K562 (cell line): ENCODE measurements around the gene UNC5C. TPM values are rescaled to one million over a fixed set of nuclear protein-coding genes. Genes with fewer than 3 reads are reported as not detected.

ENCODE experiments used
- ATAC-seq: fragments of 200-7000 bp; cut with Tn5 transposase; 3 replicates; pipeline ENCODE4 v1.9.1; 2020; ENCODE audit warnings: moderate library complexity
- BruUV-seq: library from RNA; stranded (reverse); fragments of 400-500 nt; replicated peaks from 2 replicates; lab custom pipeline; 2021; lab: Mats Ljungman, UMichigan
- CTCF ChIA-PET: fragments of 300-600 bp; formaldehyde crosslinking; extraction: SDS; loops from one replicate; lab custom pipeline; 2021; ENCODE audit warnings: low intra/inter-chr PET ratio; lab: Yijun Ruan, JAX
- POLR2A ChIA-PET: fragments of 300-600, 350-650 bp; sonication (Branson Sonifier 250); formaldehyde crosslinking; extraction: SDS; loops from one replicate; lab custom pipeline; 2021; ENCODE audit warnings: antibody characterized with exemption, inconsistent platforms; lab: Yijun Ruan, JAX
- DNase-seq, 4 experiments: peaks; one replicate each; pipeline versions ENCODE4 v3.0.0 to v3.0.0-alpha.2; 2011 to 2018; ENCODE audit warnings: low spot score in 3 of 4, mixed read lengths in 3 of 4; ENCODE audit errors: extremely low read depth in 1 of 4
- FAIRE-seq: peaks from 2 replicates; lab custom pipeline; 2011; peaks lifted over from hg19 to GRCh38; lab: Jason Lieb, UNC
- H2AFZ ChIP-seq: 2 replicates; pipeline ENCODE4 v1.6.0; 2011; ENCODE audit warnings: low read depth, low read length, control low read depth, inconsistent platforms
- H3K27ac ChIP-seq: fragments of 200-600 bp; 3 replicates; pipeline ENCODE4 v1.8.0; 2011; ENCODE audit warnings: low read depth, mild to moderate bottlenecking, control low read depth, inconsistent platforms, low read length, moderate library complexity, mixed read lengths; ENCODE audit errors: extremely low read depth
- H3K27me3 ChIP-seq, 2 experiments: fragments of 300-600 bp in 1 of 2; 2 replicates in 1 of 2; 3 replicates in 1 of 2; pipeline versions ENCODE4 v1.6.0 to v1.8.0; 2011; ENCODE audit warnings: inconsistent platforms in 2 of 2, low read length in 2 of 2, mild to moderate bottlenecking in 1 of 2, mixed read lengths in 1 of 2, moderate library complexity in 1 of 2; ENCODE audit not compliant: control insufficient read depth in 2 of 2, insufficient read depth in 2 of 2
- H3K36me3 ChIP-seq: fragments of 300-600 bp; 3 replicates; pipeline ENCODE4 v1.8.0; 2011; ENCODE audit warnings: mild to moderate bottlenecking, low read length, inconsistent platforms; ENCODE audit not compliant: control insufficient read depth, insufficient read depth
- H3K4me1 ChIP-seq, 2 experiments: fragments of 200-600 bp in 1 of 2; replicated peaks in 1 of 2; 2 replicates in 1 of 2; 3 replicates in 1 of 2; pipeline versions ENCODE4 v1.5.1 to v1.8.0; 2011; ENCODE audit warnings: inconsistent platforms in 2 of 2, low read length in 2 of 2, mild to moderate bottlenecking in 1 of 2, mixed read lengths in 1 of 2, moderate library complexity in 1 of 2; ENCODE audit not compliant: control insufficient read depth in 2 of 2, insufficient read depth in 2 of 2
- H3K4me2 ChIP-seq: 2 replicates; pipeline ENCODE4 v1.6.1; 2011; ENCODE audit warnings: low read length, control low read depth, inconsistent platforms, mixed read lengths; ENCODE audit not compliant: insufficient read depth
- H3K4me3 ChIP-seq: fragments of 200-600 bp; sonication (generic), shearing (Covaris generic); 2 replicates; pipeline ENCODE4 v1.5.1; 2016; ENCODE audit warnings: control low read depth, inconsistent platforms
- H3K79me2 ChIP-seq: fragments of 200-600 bp; 3 replicates; pipeline ENCODE4 v1.8.0; 2011; ENCODE audit warnings: low read length, inconsistent platforms; ENCODE audit not compliant: control insufficient read depth, insufficient read depth
- H3K9ac ChIP-seq, 2 experiments: 2 replicates each; pipeline versions ENCODE4 v1.6.0 to v1.6.1; 2011; ENCODE audit warnings: low read depth in 2 of 2, low read length in 2 of 2, control low read depth in 1 of 2, inconsistent platforms in 1 of 2, mild to moderate bottlenecking in 1 of 2, mixed read lengths in 1 of 2; ENCODE audit not compliant: insufficient read depth in 1 of 2
- H3K9me1 ChIP-seq: one replicate; pipeline ENCODE4 v1.6.0; 2011; ENCODE audit warnings: inconsistent platforms, mild to moderate bottlenecking, low read length, moderate library complexity; ENCODE audit not compliant: control insufficient read depth, insufficient read depth
- H3K9me3 ChIP-seq: replicated peaks from 2 replicates; pipeline ENCODE4 v1.5.1; 2011; ENCODE audit warnings: low read depth, low read length, inconsistent platforms; ENCODE audit not compliant: control insufficient read depth, insufficient read depth
- H4K20me1 ChIP-seq: replicated peaks from 2 replicates; pipeline ENCODE4 v1.6.1; 2011; ENCODE audit warnings: low read length, inconsistent platforms, mixed read lengths; ENCODE audit not compliant: control insufficient read depth, insufficient read depth
- CCAR2 ChIP-seq: fragments of 200-400 bp; formaldehyde crosslinking; IDR thresholded peaks from 2 replicates; pipeline ENCODE4 v1.6.1; 2017; ENCODE audit warnings: mild to moderate bottlenecking, low read depth, low read length
- EZH2 ChIP-seq: IDR thresholded peaks from 2 replicates; pipeline ENCODE4 v1.6.1; 2012; ENCODE audit warnings: low read depth, mild to moderate bottlenecking, inconsistent platforms, low read length, borderline replicate concordance
- FOS ChIP-seq: IDR thresholded peaks from 3 replicates; pipeline ENCODE4 v1.6.1; 2011; ENCODE audit not compliant: insufficient read length; ENCODE audit errors: extremely low read depth
- GABPB2 ChIP-seq: fragments of 250-450 bp; sonication (Bioruptor Pico); conservative IDR thresholded peaks from 2 replicates; pipeline ENCODE4 v1.5.1; 2021; ENCODE audit warnings: mild to moderate bottlenecking
- HLTF ChIP-seq: fragments of 450-650 bp; IDR thresholded peaks from 2 replicates; pipeline ENCODE4 v1.6.1; 2016
- KLF10 ChIP-seq: fragments of 250-450 bp; sonication (Bioruptor Pico); IDR thresholded peaks from 2 replicates; pipeline ENCODE4 v1.6.1; 2021; ENCODE audit warnings: matching md5 sums
- MXD1 ChIP-seq: fragments of 250-450 bp; sonication (Bioruptor Pico); IDR thresholded peaks from 2 replicates; pipeline ENCODE4 v1.8.0; 2021; ENCODE audit warnings: borderline replicate concordance, mild to moderate bottlenecking, moderate library complexity; ENCODE audit not compliant: poor library complexity, severe bottlenecking
- REST ChIP-seq, 2 experiments: fragments of 450-650 bp; formaldehyde crosslinking in 1 of 2; IDR thresholded peaks; 2 replicates each; pipeline versions ENCODE4 v1.4.0 to v1.6.1; 2014 to 2020; ENCODE audit warnings: mild to moderate bottlenecking in 2 of 2, borderline replicate concordance in 1 of 2, low read depth in 1 of 2
- SMARCC2 ChIP-seq: fragments of 450-650 bp; IDR thresholded peaks from 2 replicates; pipeline ENCODE4 v1.6.1; 2017; ENCODE audit warnings: antibody characterized with exemption, moderate library complexity, mild to moderate bottlenecking, low read depth
- TAF7 ChIP-seq: fragments of 450-650 bp; IDR thresholded peaks from 2 replicates; pipeline ENCODE4 v1.6.1; 2016; ENCODE audit warnings: missing genetic modification characterization, missing compliant biosample characterization
- ZNF398 ChIP-seq: fragments of 250-450 bp; sonication (Bioruptor Pico); IDR thresholded peaks from 2 replicates; pipeline ENCODE4 v1.8.0; 2021; ENCODE audit warnings: moderate library complexity, mild to moderate bottlenecking, inconsistent platforms
- ZNF584 ChIP-seq: fragments of 200-800 bp; sonication (Bioruptor generic); IDR thresholded peaks from 2 replicates; pipeline ENCODE4 v1.6.1; 2016; ENCODE audit warnings: low read depth, mild to moderate bottlenecking, missing genetic modification characterization, missing compliant biosample characterization
- WGBS: fragments of 100-300 bp; shearing (Covaris generic); methylation state at CpG from one replicate; pipeline ENCODE4 v1.1.6; 2016; ENCODE audit warnings: low coverage, mixed read lengths; ENCODE audit not compliant: insufficient coverage; ENCODE audit errors: missing lambda C conversion rate; 5-methylcytosine and 5-hydroxymethylcytosine counted together
- in situ Hi-C: fragments of 300-500 bp; cut with MboI; formaldehyde crosslinking; loops from 4 replicates; pipeline ENCODE4 v1.15.0; 2018; ENCODE audit warnings: inconsistent platforms, mixed read lengths
- intact Hi-C: fragments of 100-400 bp; cut with micrococcal nuclease; formaldehyde crosslinking; loops from 2 replicates; pipeline ENCODE4 v1.14.2; 2022
- polyA plus RNA-seq, 8 experiments: library from polyadenylated mRNA; depleted of rRNA in 4 of 8; stranded (reverse) in 5 of 8; unstranded in 3 of 8; fragments of >200 nt; fragmentation: Nextera tagmentation in 2 of 8; fragmentation: Illumina TruSeq in 1 of 8; extraction: Ambion mirVana in 2 of 8; extraction: Trizol in 1 of 8; gene quantifications; 2 replicates each; pipeline versions ENCODE4 v1.2.1 to v1.2.3, GENCODE V29; 2011 to 2014; ENCODE audit warnings: inconsistent platforms in 1 of 8, missing spikeins in 1 of 8
- total RNA-seq, 7 experiments: library from RNA; depleted of rRNA in 6 of 7; stranded (reverse); fragments of >200 nt in 6 of 7; fragmentation: Illumina TruSeq in 2 of 7; extraction: Trizol in 2 of 7; gene quantifications; 2 replicates each; pipeline versions ENCODE4 v1.2.1 to v1.2.3, GENCODE V29; 2011 to 2021; ENCODE audit warnings: low replicate concordance in 1 of 7

UNC5C gene
- total and polyA plus RNA-seq, 9 of the 15 experiments (the other 6 are each of a cell fraction or from before 2014, with no cell fraction given), result under 0.01 to 0.10 (median 0.03) TPM; not detected in 1

GRCh38 chr4:95515589-95515988 lies 33.2 kb downstream of the UNC5C start:
- Histone ChIP-seq H4K20me1 (no peaks in the 10 kb centered on the region), H3K27me3 (no peaks in the 10 kb centered on the region), H3K79me2 (no peaks in the 10 kb centered on the region), H3K9me1 (no peaks in the 10 kb centered on the region), H3K4me1 (no peaks in the 10 kb centered on the region), H3K36me3 (no peaks in the 10 kb centered on the region), H3K9me3 (no peaks in the 10 kb centered on the region), H3K4me2 (no peak overlapping the region), H3K27ac (no peak overlapping the region), H2AFZ (no peak overlapping the region), H3K9ac (no peak overlapping the region), H3K4me3 (no peak overlapping the region)
- 0% methylated on average over 1 of the region's 1 CpG for WGBS
- ATAC-seq (no peak), FAIRE-seq (no peak), DNase-seq (no peak)
- in situ Hi-C loops, result loop anchor here (25.0 kb wide), 1 partner anchor 353 kb away; no protein-coding TSS in a partner anchor
- intact Hi-C loops, result no loop called here
- POLR2A ChIA-PET, result no interaction called here
- CTCF ChIA-PET, result no interaction called here
- BruUV-seq, result no TSS peak
- no peak for TF ChIP-seq EZH2
- TF ChIP-seq TAF7 (tag), result no peak
- TF ChIP-seq SMARCC2, result no peak
- TF ChIP-seq GABPB2 (CRISPR knock-in tag), result no peak
- TF ChIP-seq KLF10 (CRISPR knock-in tag), result no peak
- no peak for TF ChIP-seq MXD1
- TF ChIP-seq REST (IDR thresholded peaks at IDR 0.05; ENCODE audit: borderline replicate concordance), result no peak
- TF ChIP-seq REST (CRISPR knock-in tag; IDR thresholded peaks at IDR 0.05; ENCODE audit: low read depth), result no peak
- TF ChIP-seq HLTF, result no peak
- no peak for TF ChIP-seq ZNF584 (CRISPR knock-in tag)
- no peak for TF ChIP-seq ZNF398 (CRISPR knock-in tag)
- no peak for TF ChIP-seq CCAR2
- TF ChIP-seq FOS, result no peak
